GM23248 (cell line): ENCODE results near the gene SHISA6.

Experiments used
- EZH2 ChIP-seq: fragments of 200-600 bp; sonication (generic); IDR thresholded peaks from 2 replicates; pipeline ENCODE4 v1.6.1; 2018; ENCODE audit warnings: antibody characterized with exemption, mild to moderate bottlenecking; ENCODE audit not compliant: insufficient read depth, poor library complexity, severe bottlenecking
- EZH2phosphoT487 ChIP-seq: fragments of 200-600 bp; sonication (generic); IDR thresholded peaks from 2 replicates; pipeline ENCODE4 v1.6.1; 2018; ENCODE audit warnings: antibody characterized with exemption, moderate library complexity, mild to moderate bottlenecking, low read depth; ENCODE audit not compliant: insufficient read depth

- TF ChIP-seq EZH2 (no peak), EZH2phosphoT487 (no peak)
These were observed 270.7 kb downstream of the SHISA6 start for GRCh38 chr17:11511696-11512095.
